SU-DHL-6 (cell line): ENCODE measurements around the gene PCDH7.

Experiments used
- CTCF ChIP-seq: fragments of 200-600 bp; sonication (generic); IDR thresholded peaks from one replicate; pipeline ENCODE4 v1.5.1; 2017; ENCODE audit warnings: antibody characterized with exemption, mild to moderate bottlenecking, low read length, moderate library complexity; ENCODE audit not compliant: insufficient read depth, poor library complexity, severe bottlenecking
- EZH2phosphoT487 ChIP-seq: fragments of 200-600 bp; sonication (generic), shearing (Covaris generic); conservative IDR thresholded peaks from 2 replicates; pipeline ENCODE4 v1.6.1; 2018; ENCODE audit warnings: mild to moderate bottlenecking, antibody characterized with exemption, low read length, moderate library complexity, mixed read lengths

GRCh38 chr4:30768277-30768676 lies 48.1 kb downstream of the PCDH7 start:
- no peak for TF ChIP-seq CTCF
- no peak for TF ChIP-seq EZH2phosphoT487
